HepG2 (cell line): ENCODE results near the gene GANC. TPM values are rescaled to one million over a fixed set of nuclear protein-coding genes. Genes with fewer than 3 reads are reported as not detected.
"Not testable (repeated sequence)": the region's sequence is repeated elsewhere in the genome, so short reads cannot be mapped to it uniquely, and the experiment has no call there.

Experiments used
- ATAC-seq: fragments of 200-7000 bp; cut with Tn5 transposase; 3 replicates; pipeline ENCODE4 v1.9.1; 2020; ENCODE audit warnings: mild to moderate bottlenecking, moderate library complexity
- BruUV-seq: library from RNA; stranded (reverse); fragments of 400-500 nt; replicated peaks from 2 replicates; lab custom pipeline; 2021; lab: Mats Ljungman, UMichigan
- CTCF ChIA-PET: fragments of 300-600 bp; formaldehyde crosslinking; extraction: SDS; loops from one replicate; lab custom pipeline; 2021; ENCODE audit warnings: low total read pairs, inconsistent platforms, low intra/inter-chr PET ratio; lab: Yijun Ruan, JAX
- POLR2A ChIA-PET: fragments of 350-600 bp; sonication (Branson Sonifier 250); formaldehyde crosslinking; loops from one replicate; lab custom pipeline; 2020; ENCODE audit warnings: antibody characterized with exemption, inconsistent platforms; lab: Yijun Ruan, JAX
- DNase-seq: peaks from one replicate; pipeline ENCODE4 v3.0.0-alpha.2; 2015; ENCODE audit warnings: low spot score
- FAIRE-seq: peaks from 3 replicates; lab custom pipeline; 2011; peaks lifted over from hg19 to GRCh38; lab: Jason Lieb, UNC
- H2AFZ ChIP-seq: one replicate; pipeline ENCODE4 v1.6.1; 2011; ENCODE audit warnings: low read length, inconsistent platforms
- H3K27ac ChIP-seq: fragments of 300-600 bp; 3 replicates; pipeline ENCODE4 v1.8.0; 2011; ENCODE audit warnings: mixed run types, mild to moderate bottlenecking, mixed read lengths, low read length, inconsistent platforms; ENCODE audit not compliant: insufficient read depth; ENCODE audit errors: extremely low read length
- H3K27me3 ChIP-seq, 2 experiments: fragments of 200-600 bp in 1 of 2; 2 replicates in 1 of 2; 3 replicates in 1 of 2; pipeline versions ENCODE4 v1.6.0 to v1.8.0; 2011; ENCODE audit warnings: low read length in 2 of 2, mild to moderate bottlenecking in 2 of 2, moderate library complexity in 2 of 2, inconsistent platforms in 1 of 2; ENCODE audit not compliant: insufficient read depth in 2 of 2, control insufficient read depth in 1 of 2
- H3K36me3 ChIP-seq, 2 experiments: fragments of 200-600 bp in 1 of 2; replicated peaks in 1 of 2; 2 replicates in 1 of 2; 3 replicates in 1 of 2; pipeline versions ENCODE4 v1.5.1 to v1.8.0; 2011; ENCODE audit warnings: low read length in 2 of 2, inconsistent platforms in 1 of 2; ENCODE audit not compliant: insufficient read depth in 2 of 2, control insufficient read depth in 1 of 2
- H3K4me1 ChIP-seq: 2 replicates; pipeline ENCODE4 v1.5.1; 2012; ENCODE audit warnings: low read length, inconsistent platforms; ENCODE audit not compliant: insufficient read depth
- H3K4me2 ChIP-seq: 2 replicates; pipeline ENCODE4 v1.6.0; 2011; ENCODE audit warnings: low read depth, low read length, inconsistent platforms
- H3K4me3 ChIP-seq, 3 experiments: fragments of 200-600 bp in 1 of 3; sonication (generic), shearing (Covaris generic) in 1 of 3; replicated peaks in 1 of 3; 2 replicates each; pipeline ENCODE4 v1.5.1; 2011 to 2016; ENCODE audit warnings: low read length in 3 of 3, inconsistent platforms in 2 of 3, low read depth in 2 of 3, mild to moderate bottlenecking in 2 of 3, control low read depth in 1 of 3, mixed read lengths in 1 of 3; ENCODE audit not compliant: insufficient read depth in 1 of 3
- H3K79me2 ChIP-seq: one replicate; pipeline ENCODE4 v1.6.1; 2011; ENCODE audit warnings: low read length, inconsistent platforms; ENCODE audit not compliant: insufficient read depth
- H3K9ac ChIP-seq: 2 replicates; pipeline ENCODE4 v1.6.0; 2011; ENCODE audit warnings: mild to moderate bottlenecking, low read depth, low read length, inconsistent platforms; ENCODE audit not compliant: insufficient read depth
- H3K9me3 ChIP-seq: 2 replicates; pipeline ENCODE4 v1.5.1; 2012; ENCODE audit warnings: mild to moderate bottlenecking, low read length
- H4K20me1 ChIP-seq: 2 replicates; pipeline ENCODE4 v1.6.0; 2011; ENCODE audit warnings: inconsistent platforms, mild to moderate bottlenecking, low read length, moderate library complexity; ENCODE audit not compliant: insufficient read depth
- JUND ChIP-seq: sonication (generic); formaldehyde crosslinking; IDR thresholded peaks from 2 replicates; pipeline ENCODE4 v1.8.0; 2022; ENCODE audit warnings: mild to moderate bottlenecking, missing genetic modification reagents
- ZMYM4 ChIP-seq: sonication (generic); formaldehyde crosslinking; IDR thresholded peaks from 2 replicates; pipeline ENCODE4 v1.8.1; 2023; ENCODE audit warnings: mild to moderate bottlenecking, missing genetic modification reagents
- ZNF646 ChIP-seq: sonication (generic); formaldehyde crosslinking; IDR thresholded peaks from 2 replicates; pipeline ENCODE4 v1.9.0; 2021; ENCODE audit warnings: mild to moderate bottlenecking, missing genetic modification reagents
- ZNF782 ChIP-seq: sonication (generic); formaldehyde crosslinking; IDR thresholded peaks from 2 replicates; pipeline ENCODE4 v1.4.0; 2020; ENCODE audit warnings: missing genetic modification reagents, mild to moderate bottlenecking, borderline replicate concordance
- WGBS: methylation state at CpG from one replicate; pipeline ENCODE4 v1.1.6; 2017; ENCODE audit warnings: low lambda C conversion rate; 5-methylcytosine and 5-hydroxymethylcytosine counted together
- in situ Hi-C: cut with HindIII; loops from 2 replicates; pipeline ENCODE4 v1.10.0; 2017; ENCODE audit warnings: low pct_unique_long_range_greater_than_20kb; ENCODE audit not compliant: extremely low pct_ligation_motif_present
- intact Hi-C: fragments of 100-400 bp; cut with micrococcal nuclease; formaldehyde crosslinking; loops from one replicate; pipeline ENCODE4 v1.10.0; 2022; ENCODE audit not compliant: unreplicated experiment
- polyA plus RNA-seq, 8 experiments: library from polyadenylated mRNA; depleted of rRNA in 3 of 8; stranded (reverse) in 7 of 8; unstranded in 1 of 8; fragments of >200 nt; fragmentation: Illumina TruSeq in 4 of 8; extraction: Trizol in 4 of 8; gene quantifications; 2 replicates each; pipeline versions ENCODE4 v1.2.1 to v1.2.3, GENCODE V29; 2011 to 2016; ENCODE audit warnings: low read depth in 4 of 8, missing spikeins in 1 of 8, mixed read lengths in 1 of 8; ENCODE audit not compliant: insufficient read depth in 1 of 8
- total RNA-seq, 5 experiments: library from RNA; depleted of rRNA; stranded (reverse); fragments of >200 nt; fragmentation: Illumina TruSeq; extraction: Trizol; gene quantifications; 2 replicates each; pipeline ENCODE4 v1.2.3, GENCODE V29; 2016; ENCODE audit warnings: low read depth in 1 of 5

Gene GANC
- total and polyA plus RNA-seq, 2 of the 13 experiments (the other 11 are each of a cell fraction or from before 2014, with no cell fraction given): 17.0 to 21.0 TPM

- TF ChIP-seq ZNF646 (CRISPR knock-in tag) (no peak), ZNF782 (CRISPR knock-in tag) (no peak), ZMYM4 (no peak), JUND (CRISPR knock-in tag) (no peak)
Measured at GRCh38 chr15:42289166-42289565, 16.2 kb downstream of the GANC start (continued).

- POLR2A ChIA-PET, H3K4me3 ChIP-seq, DNase-seq, H3K79me2 ChIP-seq, FAIRE-seq, H3K4me1 ChIP-seq, H3K9ac ChIP-seq, ATAC-seq, CTCF ChIA-PET, H3K4me2 ChIP-seq, H3K27ac ChIP-seq, H4K20me1 ChIP-seq, H2AFZ ChIP-seq, BruUV-seq, intact Hi-C loops, H3K36me3 ChIP-seq, in situ Hi-C loops, H3K27me3 ChIP-seq, H3K9me3 ChIP-seq: not testable (repeated sequence)
- WGBS: 100% methylated on average over 4 of the region's 4 CpGs
Measured at GRCh38 chr15:42301004-42301403, 28.0 kb downstream of the GANC start.
